Neural cell (in vitro differentiated cells): ENCODE measurements around the gene SNX10. TPM values are rescaled to one million over a fixed set of nuclear protein-coding genes. Genes with fewer than 3 reads are reported as not detected.

Experiments used
- H2AFZ ChIP-seq: fragments of 200-600, 300-800 bp; sonication (generic), shearing (Covaris generic); 2 replicates; pipeline ENCODE4 v1.6.0; 2014; ENCODE audit warnings: low read depth, mild to moderate bottlenecking, antibody characterized with exemption, low read length, moderate library complexity
- H3F3A ChIP-seq: fragments of 200-600 bp; shearing (Covaris generic); 2 replicates; pipeline ENCODE4 v1.6.1; 2016; ENCODE audit warnings: mild to moderate bottlenecking, moderate library complexity, mixed read lengths, antibody characterized with exemption, low read length; ENCODE audit not compliant: insufficient read depth, poor library complexity, severe bottlenecking
- H3K27ac ChIP-seq: fragments of 200-600, 300-800 bp; sonication (generic), shearing (Covaris generic); 2 replicates; pipeline ENCODE4 v1.5.1; 2014; ENCODE audit warnings: mild to moderate bottlenecking, low read length, moderate library complexity
- H3K27me3 ChIP-seq: fragments of 300-800, 200-600 bp; sonication (generic), shearing (Covaris generic); 2 replicates; pipeline ENCODE4 v1.6.0; 2014; ENCODE audit warnings: mild to moderate bottlenecking, low read depth, low read length, moderate library complexity; ENCODE audit not compliant: insufficient read depth
- H3K36me3 ChIP-seq: fragments of 300-800, 200-600 bp; sonication (generic), shearing (Covaris generic); 2 replicates; pipeline ENCODE4 v1.5.1; 2014; ENCODE audit warnings: mild to moderate bottlenecking, antibody characterized with exemption, low read length, moderate library complexity; ENCODE audit not compliant: insufficient read depth
- H3K4me2 ChIP-seq: fragments of 300-800, 200-600 bp; sonication (generic), shearing (Covaris generic); 2 replicates; pipeline ENCODE4 v1.6.0; 2014; ENCODE audit warnings: mild to moderate bottlenecking, low read length
- H3K4me3 ChIP-seq: fragments of 300-800, 200-600 bp; sonication (generic), shearing (Covaris generic); 2 replicates; pipeline ENCODE4 v1.5.1; 2014; ENCODE audit warnings: mild to moderate bottlenecking, low read length, moderate library complexity
- H3K79me2 ChIP-seq: fragments of 200-600 bp; shearing (Covaris generic); replicated peaks from 2 replicates; pipeline ENCODE4 v1.6.0; 2014; ENCODE audit warnings: mild to moderate bottlenecking, low read length, moderate library complexity; ENCODE audit not compliant: insufficient read depth
- H3K9ac ChIP-seq: fragments of 300-800, 200-600 bp; sonication (generic), shearing (Covaris generic); 2 replicates; pipeline ENCODE4 v1.6.1; 2016; ENCODE audit warnings: mild to moderate bottlenecking, low read length, mixed read lengths
- H3K9me2 ChIP-seq: fragments of 200-600 bp; shearing (Covaris generic); 2 replicates; pipeline ENCODE4 v1.6.1; 2016; ENCODE audit warnings: mild to moderate bottlenecking, low read length, mixed read lengths; ENCODE audit not compliant: insufficient read depth
- H3K9me3 ChIP-seq: fragments of 200-600, 300-800 bp; sonication (generic), shearing (Covaris generic); 2 replicates; pipeline ENCODE4 v1.6.1; 2016; ENCODE audit warnings: mild to moderate bottlenecking, mixed run types, low read length, moderate library complexity, mixed read lengths
- H4K20me1 ChIP-seq: fragments of 200-600 bp; shearing (Covaris generic); 2 replicates; pipeline ENCODE4 v1.6.1; 2016; ENCODE audit warnings: mild to moderate bottlenecking, mixed run types; ENCODE audit not compliant: insufficient read depth
- EP300 ChIP-seq: fragments of 450-650 bp; conservative IDR thresholded peaks from 2 replicates; pipeline ENCODE4 v1.6.1; 2014; ENCODE audit warnings: antibody characterized with exemption, mild to moderate bottlenecking, moderate library complexity; ENCODE audit not compliant: poor library complexity, severe bottlenecking
- EZH2 ChIP-seq: fragments of 200-600, 300-800 bp; shearing (Covaris generic), sonication (generic); IDR thresholded peaks from 2 replicates; pipeline ENCODE4 v1.6.1; 2014; ENCODE audit warnings: antibody characterized with exemption, low read length, borderline replicate concordance, mild to moderate bottlenecking; ENCODE audit not compliant: insufficient read depth, poor library complexity, severe bottlenecking
- MXI1 ChIP-seq: fragments of 450-650 bp; conservative IDR thresholded peaks from 2 replicates; pipeline ENCODE4 v1.6.1; 2014; ENCODE audit warnings: antibody characterized with exemption, mild to moderate bottlenecking; ENCODE audit not compliant: poor library complexity, severe bottlenecking
- POLR2AphosphoS5 ChIP-seq: IDR thresholded peaks from 2 replicates; pipeline ENCODE4 v1.6.1; 2012
- RAD21 ChIP-seq: fragments of 450-650 bp; conservative IDR thresholded peaks from 2 replicates; pipeline ENCODE4 v1.6.1; 2014; ENCODE audit warnings: antibody characterized with exemption, mild to moderate bottlenecking, moderate library complexity
- SMC3 ChIP-seq: fragments of 450-650 bp; conservative IDR thresholded peaks from 2 replicates; pipeline ENCODE4 v1.6.1; 2014; ENCODE audit warnings: antibody characterized with exemption, mild to moderate bottlenecking, moderate library complexity; ENCODE audit not compliant: poor library complexity
- TAF1 ChIP-seq: IDR thresholded peaks from 2 replicates; pipeline ENCODE4 v1.6.1; 2012; ENCODE audit warnings: low read depth
- polyA plus RNA-seq: library from polyadenylated mRNA; depleted of rRNA; stranded (reverse); fragments of >200 nt; gene quantifications from 2 replicates; pipeline ENCODE4 v1.2.3, GENCODE V29; 2014
- TF ChIP-seq, protein P1 (sequence below): IDR thresholded peaks from 2 replicates; pipeline ENCODE4 v1.6.1; 2012; ENCODE audit warnings: borderline replicate concordance
- TF ChIP-seq, protein P2 (sequence below): fragments of 450-650 bp; IDR thresholded peaks from 2 replicates; pipeline ENCODE4 v1.5.1; 2014; ENCODE audit warnings: antibody characterized with exemption, mild to moderate bottlenecking, moderate library complexity; ENCODE audit not compliant: poor library complexity, severe bottlenecking

The SNX10 gene
- polyA plus RNA-seq, 1 donor from 2014 or later = 25.6 TPM

DNA sequence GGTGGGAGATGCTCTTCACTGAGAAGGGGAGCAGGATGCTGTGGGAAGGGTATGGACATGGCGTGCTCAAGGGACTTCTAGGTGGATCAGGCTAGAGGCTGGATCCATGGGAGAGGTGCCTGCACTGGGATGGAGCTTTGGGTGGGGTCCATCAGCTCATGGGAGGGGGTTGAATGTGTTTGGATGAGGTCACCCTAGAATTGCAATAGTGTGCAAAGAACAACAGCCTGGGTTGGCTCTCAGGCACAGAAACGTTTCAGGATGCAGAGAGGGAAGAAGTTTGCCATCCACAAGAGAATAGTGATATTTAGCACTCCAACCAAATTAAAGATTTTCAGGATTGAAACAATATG, 66.1 kb downstream of the SNX10 start:
- no peaks in the 10 kb centered on the region for H3K9me3 ChIP-seq
- H3K9ac ChIP-seq = no peak overlapping the region
- no peaks in the 10 kb centered on the region for H3K36me3 ChIP-seq
- H3K27ac ChIP-seq = no peak overlapping the region
- H3K79me2 ChIP-seq = no peaks in the 10 kb centered on the region
- no peaks in the 10 kb centered on the region for H3F3A ChIP-seq
- H3K4me3 ChIP-seq = no peak overlapping the region
- no peak overlapping the region for H2AFZ ChIP-seq
- no peaks in the 10 kb centered on the region for H3K27me3 ChIP-seq
- H3K4me2 ChIP-seq = no peak overlapping the region
- no peaks in the 10 kb centered on the region for H3K9me2 ChIP-seq
- H4K20me1 ChIP-seq = no peaks in the 10 kb centered on the region
- TF ChIP-seq TAF1 = no peak
- no peak for TF ChIP-seq EZH2
- TF ChIP-seq MXI1 = no peak
- TF ChIP-seq, protein P1, sequence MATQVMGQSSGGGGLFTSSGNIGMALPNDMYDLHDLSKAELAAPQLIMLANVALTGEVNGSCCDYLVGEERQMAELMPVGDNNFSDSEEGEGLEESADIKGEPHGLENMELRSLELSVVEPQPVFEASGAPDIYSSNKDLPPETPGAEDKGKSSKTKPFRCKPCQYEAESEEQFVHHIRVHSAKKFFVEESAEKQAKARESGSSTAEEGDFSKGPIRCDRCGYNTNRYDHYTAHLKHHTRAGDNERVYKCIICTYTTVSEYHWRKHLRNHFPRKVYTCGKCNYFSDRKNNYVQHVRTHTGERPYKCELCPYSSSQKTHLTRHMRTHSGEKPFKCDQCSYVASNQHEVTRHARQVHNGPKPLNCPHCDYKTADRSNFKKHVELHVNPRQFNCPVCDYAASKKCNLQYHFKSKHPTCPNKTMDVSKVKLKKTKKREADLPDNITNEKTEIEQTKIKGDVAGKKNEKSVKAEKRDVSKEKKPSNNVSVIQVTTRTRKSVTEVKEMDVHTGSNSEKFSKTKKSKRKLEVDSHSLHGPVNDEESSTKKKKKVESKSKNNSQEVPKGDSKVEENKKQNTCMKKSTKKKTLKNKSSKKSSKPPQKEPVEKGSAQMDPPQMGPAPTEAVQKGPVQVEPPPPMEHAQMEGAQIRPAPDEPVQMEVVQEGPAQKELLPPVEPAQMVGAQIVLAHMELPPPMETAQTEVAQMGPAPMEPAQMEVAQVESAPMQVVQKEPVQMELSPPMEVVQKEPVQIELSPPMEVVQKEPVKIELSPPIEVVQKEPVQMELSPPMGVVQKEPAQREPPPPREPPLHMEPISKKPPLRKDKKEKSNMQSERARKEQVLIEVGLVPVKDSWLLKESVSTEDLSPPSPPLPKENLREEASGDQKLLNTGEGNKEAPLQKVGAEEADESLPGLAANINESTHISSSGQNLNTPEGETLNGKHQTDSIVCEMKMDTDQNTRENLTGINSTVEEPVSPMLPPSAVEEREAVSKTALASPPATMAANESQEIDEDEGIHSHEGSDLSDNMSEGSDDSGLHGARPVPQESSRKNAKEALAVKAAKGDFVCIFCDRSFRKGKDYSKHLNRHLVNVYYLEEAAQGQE = no peak
- TF ChIP-seq, protein P2, sequence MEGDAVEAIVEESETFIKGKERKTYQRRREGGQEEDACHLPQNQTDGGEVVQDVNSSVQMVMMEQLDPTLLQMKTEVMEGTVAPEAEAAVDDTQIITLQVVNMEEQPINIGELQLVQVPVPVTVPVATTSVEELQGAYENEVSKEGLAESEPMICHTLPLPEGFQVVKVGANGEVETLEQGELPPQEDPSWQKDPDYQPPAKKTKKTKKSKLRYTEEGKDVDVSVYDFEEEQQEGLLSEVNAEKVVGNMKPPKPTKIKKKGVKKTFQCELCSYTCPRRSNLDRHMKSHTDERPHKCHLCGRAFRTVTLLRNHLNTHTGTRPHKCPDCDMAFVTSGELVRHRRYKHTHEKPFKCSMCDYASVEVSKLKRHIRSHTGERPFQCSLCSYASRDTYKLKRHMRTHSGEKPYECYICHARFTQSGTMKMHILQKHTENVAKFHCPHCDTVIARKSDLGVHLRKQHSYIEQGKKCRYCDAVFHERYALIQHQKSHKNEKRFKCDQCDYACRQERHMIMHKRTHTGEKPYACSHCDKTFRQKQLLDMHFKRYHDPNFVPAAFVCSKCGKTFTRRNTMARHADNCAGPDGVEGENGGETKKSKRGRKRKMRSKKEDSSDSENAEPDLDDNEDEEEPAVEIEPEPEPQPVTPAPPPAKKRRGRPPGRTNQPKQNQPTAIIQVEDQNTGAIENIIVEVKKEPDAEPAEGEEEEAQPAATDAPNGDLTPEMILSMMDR = no peak
- TF ChIP-seq SMC3 = no peak
- no peak for TF ChIP-seq RAD21
- no peak for TF ChIP-seq POLR2AphosphoS5
- no peak for TF ChIP-seq EP300

- H3K27ac ChIP-seq = no peak overlapping the region
- no peaks in the 10 kb centered on the region for H3K9me3 ChIP-seq
- no peak for TF ChIP-seq TAF1
- no peak for TF ChIP-seq RAD21
- TF ChIP-seq, protein P2 = no peak
- TF ChIP-seq, protein P1 = no peak
- TF ChIP-seq MXI1 = no peak
- TF ChIP-seq POLR2AphosphoS5 = no peak
- TF ChIP-seq SMC3 = no peak
- no peak for TF ChIP-seq EZH2
- no peak for TF ChIP-seq EP300
- H3K9me2 ChIP-seq = no peaks in the 10 kb centered on the region
- H3K4me2 ChIP-seq = no peak overlapping the region
- H3K27me3 ChIP-seq = no peaks in the 10 kb centered on the region
- no peak overlapping the region for H3K4me3 ChIP-seq
- no peaks in the 10 kb centered on the region for H3K79me2 ChIP-seq
- no peaks in the 10 kb centered on the region for H4K20me1 ChIP-seq
- no peaks in the 10 kb centered on the region for H3K36me3 ChIP-seq
- no peak overlapping the region for H2AFZ ChIP-seq
- H3K9ac ChIP-seq = no peak overlapping the region
- H3F3A ChIP-seq = no peaks in the 10 kb centered on the region
Measured at GRCh38 chr7:26360650-26361049, 69.0 kb downstream of the SNX10 start.
